Measurements from ENCODE around the gene ESRRB.

The ESRRB gene

DNA sequence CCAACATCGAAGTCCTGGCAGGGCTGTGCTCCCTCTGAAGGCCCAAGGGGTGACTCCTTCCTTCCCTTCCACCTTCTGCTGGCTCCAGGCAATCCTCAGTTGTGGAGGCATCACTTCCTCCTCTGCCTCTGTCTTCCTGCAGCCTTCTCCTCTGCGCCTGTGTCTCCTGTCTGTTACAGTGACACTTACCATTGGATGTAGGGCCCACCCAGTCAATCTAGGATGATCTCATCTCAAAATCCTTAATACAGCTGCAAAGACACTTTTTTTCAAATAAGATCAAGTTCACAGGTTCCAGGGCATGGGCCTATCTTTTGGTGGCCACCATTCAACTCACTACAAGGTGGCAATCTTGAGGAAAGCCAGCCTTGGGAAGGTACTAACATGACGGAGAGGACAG lies 155.1 kb downstream of the ESRRB start:
- in situ Hi-C loops (cut with HindIII; ENCODE audit: low sequenced_read_pairs): no loop called here

GRCh38 chr14:76531821-76532318 lies 155.9 kb downstream of the ESRRB start:
- in situ Hi-C loops (cut with HindIII; ENCODE audit: low sequenced_read_pairs): no loop called here

DNA sequence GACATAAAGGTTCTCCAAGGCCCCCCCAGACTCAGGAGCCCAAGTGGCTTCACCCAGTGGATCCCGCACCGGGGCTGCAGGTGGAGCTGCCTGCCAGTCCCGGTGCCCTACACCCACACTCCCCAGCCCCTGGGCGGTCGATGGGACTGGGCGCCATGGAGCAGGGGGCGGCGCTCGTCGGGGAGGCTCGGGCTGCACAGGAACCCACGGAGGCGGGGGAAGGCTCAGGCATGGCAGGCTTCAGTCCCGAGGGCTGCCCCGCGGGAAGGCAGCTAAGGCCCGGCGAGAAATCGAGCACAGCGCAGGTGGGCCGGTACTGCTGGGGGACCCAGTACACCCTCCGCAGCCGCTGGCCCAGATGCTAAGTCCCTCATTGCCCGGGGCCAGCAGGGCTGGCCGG lies 160.7 kb downstream of the ESRRB start:
- in situ Hi-C loops (cut with HindIII; ENCODE audit: low sequenced_read_pairs): loop anchor here (5.0 kb wide), 1 partner anchor 36 kb away; no protein-coding TSS in a partner anchor

- in situ Hi-C loops (cut with HindIII; ENCODE audit: low sequenced_read_pairs): loop anchor here (5.0 kb wide), 1 partner anchor 34 kb away; no protein-coding TSS in a partner anchor
These were observed 162.1 kb downstream of the ESRRB start for GRCh38 chr14:76537906-76538647.

DNA sequence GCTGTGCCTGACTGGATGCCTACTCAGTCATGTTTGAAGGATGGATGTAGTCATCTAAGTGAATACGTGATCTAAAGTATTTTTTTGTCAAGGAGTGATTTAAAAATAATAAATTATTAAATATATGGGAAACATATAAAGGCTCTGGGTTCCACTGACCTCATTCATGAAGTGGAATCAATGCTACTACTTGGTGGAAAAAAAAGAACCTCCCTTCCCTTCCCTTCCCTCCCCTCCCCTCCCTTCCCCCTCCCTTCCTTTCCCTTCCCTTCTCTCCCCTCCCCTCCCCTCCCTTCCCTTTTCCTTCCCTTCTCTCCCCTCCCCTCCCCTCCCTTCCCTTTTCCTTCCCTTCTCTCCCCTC lies 162.7 kb downstream of the ESRRB start:
- in situ Hi-C loops (cut with HindIII; ENCODE audit: low sequenced_read_pairs): loop anchor here (5.0 kb wide), 1 partner anchor 34 kb away; no protein-coding TSS in a partner anchor

DNA sequence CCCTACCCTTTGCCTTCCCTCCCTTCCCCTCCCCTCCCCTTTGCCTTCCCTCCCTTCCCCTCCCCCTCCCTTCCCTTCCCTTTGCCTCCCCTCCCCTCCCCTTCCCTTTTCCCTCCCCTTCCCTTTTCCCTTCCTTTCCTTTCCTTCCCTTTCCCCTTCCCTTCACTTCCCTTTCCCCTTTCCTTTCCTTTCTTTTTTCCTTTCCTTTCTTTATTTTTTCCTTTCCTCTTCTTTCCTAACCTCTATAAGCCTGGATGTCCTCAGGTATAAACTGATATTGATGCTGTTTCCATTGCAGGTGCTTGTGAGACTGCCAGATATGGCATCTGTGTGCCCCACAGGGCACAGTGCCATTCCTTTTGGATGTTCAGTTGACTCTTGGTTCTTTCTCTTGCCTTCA lies 163.2 kb downstream of the ESRRB start:
- in situ Hi-C loops (cut with HindIII; ENCODE audit: low sequenced_read_pairs): loop anchor here (5.0 kb wide), 1 partner anchor 33 kb away; no protein-coding TSS in a partner anchor

DNA sequence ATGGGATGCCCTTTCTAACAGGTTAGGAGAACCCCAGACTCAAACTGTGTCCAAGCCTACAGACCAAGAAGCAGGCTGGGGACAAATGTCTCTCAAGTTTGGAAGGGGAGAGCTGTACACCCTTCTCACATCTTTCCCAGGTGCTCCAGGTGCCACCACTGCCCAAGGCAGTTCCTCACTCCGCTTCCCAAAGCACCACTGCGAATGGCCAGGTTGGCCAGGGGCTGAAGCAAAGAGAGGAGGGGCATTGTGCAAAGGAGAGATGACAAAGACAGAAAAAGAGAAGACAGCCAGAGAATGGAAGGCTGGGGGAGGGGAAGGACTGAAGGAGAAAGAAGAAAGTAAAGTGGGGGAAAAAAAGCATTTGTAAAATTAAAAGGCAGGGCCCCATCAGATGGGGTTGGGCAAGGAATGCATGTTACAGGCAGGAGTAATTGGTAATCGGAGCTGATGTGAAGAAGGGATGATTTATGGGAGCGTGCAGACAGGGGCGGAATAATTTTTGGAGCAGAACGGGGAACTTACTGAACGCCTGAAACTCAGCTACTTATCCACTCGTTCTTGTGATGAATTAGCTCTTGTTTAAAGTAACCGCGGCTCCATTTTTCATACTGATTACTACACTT lies 165.8 kb downstream of the ESRRB start:
- in situ Hi-C loops (cut with HindIII; ENCODE audit: low sequenced_read_pairs): no loop called here

DNA sequence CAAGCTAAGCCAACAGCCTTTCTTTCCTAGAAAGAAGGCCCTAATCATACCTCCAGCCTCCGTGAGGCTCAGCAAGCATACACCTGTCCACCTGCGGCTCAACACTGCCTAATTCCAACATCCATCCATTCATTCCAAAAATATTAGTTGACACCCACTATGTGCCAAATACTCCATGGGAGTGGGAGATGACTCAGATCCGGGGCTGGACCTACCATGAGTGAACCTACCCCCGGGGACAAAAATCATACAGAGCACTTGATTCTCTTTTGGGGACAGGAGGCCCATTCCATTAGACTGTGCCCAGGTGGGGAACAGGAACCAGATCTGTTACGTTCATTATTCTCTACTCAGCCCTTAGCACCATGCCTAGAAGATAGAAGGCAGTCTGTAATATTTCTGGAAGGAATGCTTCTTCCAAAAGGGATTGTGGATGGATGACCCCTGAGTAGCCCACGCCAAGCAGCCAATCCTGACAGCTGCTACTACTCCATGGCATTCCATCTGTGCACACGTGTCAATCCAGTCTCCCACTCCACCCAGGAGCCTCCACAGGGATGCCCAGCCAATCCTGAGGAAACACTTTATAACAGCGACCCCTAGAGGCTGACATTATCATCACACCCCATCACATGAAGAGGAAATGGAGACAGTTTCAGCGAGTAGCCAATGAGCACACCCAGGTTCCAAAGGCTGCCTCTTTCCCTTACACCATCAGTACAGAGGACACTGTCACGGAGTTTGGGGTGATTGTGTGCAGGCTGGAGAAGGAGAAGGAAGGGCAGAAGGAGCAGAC lies 170.7 kb downstream of the ESRRB start:
- in situ Hi-C loops (cut with HindIII; ENCODE audit: low sequenced_read_pairs): no loop called here

- in situ Hi-C loops (cut with HindIII; ENCODE audit: low sequenced_read_pairs): no loop called here
These were observed 171.9 kb downstream of the ESRRB start for GRCh38 chr14:76547831-76548230.

DNA sequence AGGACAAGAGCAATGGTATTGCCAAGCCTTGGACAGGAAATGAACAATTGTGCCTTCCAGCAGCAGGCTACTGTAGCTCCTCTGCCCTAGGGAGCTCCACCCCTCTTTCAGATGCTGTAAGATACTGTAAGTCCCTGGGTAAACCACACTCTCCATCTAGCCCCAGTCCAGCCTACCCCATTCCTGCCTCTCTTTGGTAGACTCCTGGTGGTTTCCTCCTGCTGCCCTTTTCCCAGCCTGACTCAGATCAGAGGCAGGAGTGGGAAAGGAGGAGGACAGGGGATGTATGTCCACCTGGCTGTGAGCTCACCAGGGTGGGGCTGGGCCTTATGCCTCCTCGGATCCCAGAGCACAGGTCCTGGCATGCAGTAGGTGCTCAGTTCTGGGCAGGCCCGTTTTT lies 174.6 kb downstream of the ESRRB start:
- in situ Hi-C loops (cut with HindIII; ENCODE audit: low sequenced_read_pairs): no loop called here

DNA sequence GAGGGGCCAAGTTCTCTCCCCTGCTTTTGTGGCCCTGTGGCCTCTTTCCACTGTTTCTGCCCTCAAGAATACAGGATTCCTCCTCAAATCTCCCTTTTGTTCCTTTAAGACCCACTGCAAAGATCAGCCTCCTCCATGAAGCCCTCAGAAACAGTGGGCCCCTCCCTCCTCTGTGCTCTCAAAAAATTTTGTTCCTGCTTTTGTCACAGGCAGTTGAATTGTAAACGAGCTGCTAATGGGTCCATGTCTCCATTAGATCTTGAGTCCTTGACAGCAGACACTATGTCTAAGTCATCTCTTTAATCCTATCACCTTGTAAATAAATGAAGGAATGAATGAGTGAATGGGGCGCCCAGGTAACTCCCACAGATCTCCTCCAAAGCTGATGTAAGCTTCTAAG lies 175.2 kb downstream of the ESRRB start:
- in situ Hi-C loops (cut with HindIII; ENCODE audit: low sequenced_read_pairs): no loop called here
